Measurements from ENCODE around the gene LOXHD1. TPM values are rescaled to one million over a fixed set of nuclear protein-coding genes. Genes with fewer than 3 reads are reported as not detected.

Gene LOXHD1
- total RNA-seq, 1 experiment from 2014 or later: not detected

GRCh38 chr18:46581648-46582047 lies 75.4 kb downstream of the LOXHD1 start:
- no peak for DNase-seq (ENCODE audit: low read depth)

- DNase-seq (ENCODE audit: low read depth): no peak
Measured at GRCh38 chr18:46578987-46579386, 78.0 kb downstream of the LOXHD1 start.

DNA sequence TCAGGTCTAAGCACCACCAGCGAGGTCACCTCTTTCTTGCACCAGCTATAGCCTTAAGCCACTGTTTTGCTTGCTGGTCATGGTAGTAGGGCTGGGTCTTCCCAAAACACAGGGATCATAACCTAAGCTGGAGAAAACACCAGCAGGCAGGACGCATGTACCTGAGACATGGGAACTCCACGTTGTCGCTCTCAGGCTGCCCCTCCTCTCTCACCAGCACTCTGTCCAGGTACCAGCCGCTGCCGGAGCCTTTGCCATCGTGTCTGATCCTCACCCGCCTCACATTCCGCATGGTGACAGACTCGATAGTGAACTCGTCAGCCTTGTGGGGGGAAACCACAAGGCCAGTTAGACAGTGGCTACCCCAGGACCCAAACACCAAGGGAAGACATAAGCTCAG lies 79.5 kb downstream of the LOXHD1 start:
- DNase-seq (ENCODE audit: low read depth): no peak

GRCh38 chr18:46575851-46576250 lies 81.2 kb downstream of the LOXHD1 start:
- no peak for DNase-seq (ENCODE audit: low read depth)

DNA sequence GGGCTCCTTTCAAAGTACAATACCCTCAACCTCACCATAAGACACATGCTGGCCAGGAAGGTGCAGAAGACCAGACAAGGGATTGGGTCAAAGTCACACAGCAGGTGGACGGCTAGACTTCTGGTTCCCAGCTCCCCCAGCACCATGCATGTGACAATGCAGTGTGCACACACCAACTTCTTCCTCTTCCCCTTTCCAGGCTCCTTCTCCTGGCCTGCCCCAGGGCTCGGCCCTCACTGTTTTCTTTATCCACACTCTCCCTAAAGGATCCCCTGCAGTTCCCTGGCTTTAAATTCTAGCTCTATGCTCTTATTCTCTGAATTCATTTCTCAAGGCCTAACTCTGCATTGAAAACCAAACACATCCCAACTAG lies 82.3 kb downstream of the LOXHD1 start:
- DNase-seq (ENCODE audit: low read depth): no peak

DNA sequence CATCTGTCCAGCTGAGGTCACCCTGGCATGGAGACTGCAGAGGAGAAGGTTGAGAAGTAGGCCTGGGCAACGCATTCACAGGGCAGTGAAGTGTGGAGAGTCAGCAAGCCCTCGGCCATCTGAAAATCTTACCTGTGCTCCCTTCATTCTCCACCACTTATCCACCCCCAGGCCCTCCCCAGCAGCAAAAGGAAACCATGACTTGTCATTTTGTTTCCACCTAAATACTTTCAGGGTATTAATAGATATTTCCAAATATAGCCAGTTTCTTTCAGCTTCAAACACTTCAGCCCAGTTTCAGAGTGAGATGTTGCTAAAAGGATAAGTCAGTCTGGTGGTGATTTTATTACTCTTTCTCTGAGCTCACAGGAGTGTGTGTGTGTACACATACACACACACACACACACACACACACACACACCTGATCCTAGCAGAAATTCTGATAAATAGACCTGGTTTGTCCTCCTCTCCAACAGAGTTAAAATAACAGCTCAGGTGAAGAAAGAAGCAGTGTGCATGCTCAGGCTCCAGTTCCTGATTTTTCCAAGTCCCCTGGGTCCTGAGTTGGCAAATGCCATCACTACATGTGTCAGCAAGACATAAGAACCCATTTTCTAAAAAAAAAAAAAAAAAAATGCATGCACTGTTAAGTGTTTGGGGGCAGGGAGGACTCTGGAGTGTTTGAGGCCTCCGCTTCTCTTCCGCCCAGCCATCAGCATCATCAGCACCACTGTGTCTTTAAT lies 82.8 kb downstream of the LOXHD1 start:
- no peak for DNase-seq (ENCODE audit: low read depth)

GRCh38 chr18:46573156-46573555 lies 83.9 kb downstream of the LOXHD1 start:
- no peak for DNase-seq (ENCODE audit: low read depth)

DNA sequence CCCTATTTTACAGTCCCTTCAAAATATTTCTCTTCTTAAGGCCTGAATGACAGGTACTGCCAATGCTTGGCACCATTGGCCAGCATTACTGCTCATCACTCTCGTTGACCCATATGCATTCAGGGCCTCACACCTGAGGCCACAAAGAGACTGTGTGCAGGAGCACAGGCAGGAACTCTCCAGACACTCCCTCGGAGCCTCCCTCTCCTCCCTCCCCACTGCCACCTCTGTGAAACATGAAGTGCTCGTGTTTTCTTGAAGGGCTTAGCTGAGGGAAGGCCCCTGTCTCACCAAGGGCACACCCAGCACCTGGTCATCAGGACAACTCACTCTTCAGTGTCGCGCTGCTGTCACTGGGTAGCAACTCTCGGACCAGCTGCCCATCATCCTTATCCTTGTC lies 85.3 kb downstream of the LOXHD1 start:
- no peak for DNase-seq (ENCODE audit: low read depth)

DNA sequence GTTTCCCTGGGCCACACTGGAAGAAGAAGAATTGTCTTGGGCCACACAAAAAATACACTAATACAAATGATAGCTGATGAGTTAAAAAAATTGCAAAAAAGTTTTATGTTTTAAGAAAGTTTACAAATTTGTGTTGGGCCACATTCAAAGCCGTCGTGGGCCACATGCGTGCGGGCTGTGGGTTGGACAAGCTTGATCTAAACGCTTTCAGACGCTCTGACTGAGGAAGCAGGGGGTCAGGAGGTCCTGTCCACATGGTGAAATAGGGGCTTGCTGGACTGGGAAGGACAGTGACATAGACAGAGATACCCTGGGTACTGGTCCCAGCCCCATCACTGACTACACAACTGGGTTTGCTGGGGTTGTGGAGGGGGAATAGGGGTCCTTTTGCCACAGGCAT lies 86.4 kb downstream of the LOXHD1 start:
- no peak for DNase-seq (ENCODE audit: low read depth)

DNA sequence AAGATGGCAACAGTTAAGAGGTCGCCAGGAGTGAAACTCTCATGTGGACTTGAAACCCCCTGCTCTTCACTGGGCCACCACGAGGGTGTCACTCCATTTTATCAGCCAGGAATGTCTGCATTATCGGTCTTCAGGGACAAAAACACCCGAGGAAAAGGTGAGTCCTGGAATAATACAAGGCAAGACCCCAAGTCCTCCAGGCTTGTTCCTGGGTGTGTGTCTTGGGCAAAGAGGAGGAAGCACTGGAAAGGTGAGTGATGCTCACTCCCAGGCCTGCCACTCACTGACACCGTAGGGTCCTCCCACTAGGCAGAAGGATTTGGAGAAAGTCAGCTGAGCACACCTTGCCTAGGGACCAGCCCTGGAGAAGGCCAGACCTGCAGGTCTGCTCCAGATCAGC lies 86.9 kb downstream of the LOXHD1 start:
- DNase-seq (ENCODE audit: low read depth): no peak

- DNase-seq (ENCODE audit: low read depth): no peak
Measured at GRCh38 chr18:46569211-46569610, 87.8 kb downstream of the LOXHD1 start.

GRCh38 chr18:46567196-46567595 lies 89.8 kb downstream of the LOXHD1 start:
- no peak for DNase-seq (ENCODE audit: low read depth)

DNA sequence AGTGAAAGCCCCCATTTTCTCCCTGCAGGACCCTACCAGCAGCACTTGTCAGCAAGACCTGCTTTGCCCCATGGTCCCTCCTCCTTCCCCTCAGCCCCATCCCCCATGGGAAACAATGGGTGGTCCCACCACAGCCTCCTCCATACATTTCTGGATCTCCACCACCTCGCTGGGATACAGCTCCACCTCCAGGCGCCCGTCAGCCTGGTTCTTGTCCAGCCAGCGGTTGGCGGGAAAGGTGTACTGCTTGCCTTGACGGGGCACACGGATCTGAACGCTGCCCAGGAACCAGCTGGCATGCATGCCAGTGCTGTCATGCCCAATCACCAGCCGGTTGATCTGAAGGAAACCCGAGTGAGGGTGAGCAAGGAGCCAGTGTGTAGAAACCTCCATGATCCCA lies 90.9 kb downstream of the LOXHD1 start:
- no peak for DNase-seq (ENCODE audit: low read depth)

DNA sequence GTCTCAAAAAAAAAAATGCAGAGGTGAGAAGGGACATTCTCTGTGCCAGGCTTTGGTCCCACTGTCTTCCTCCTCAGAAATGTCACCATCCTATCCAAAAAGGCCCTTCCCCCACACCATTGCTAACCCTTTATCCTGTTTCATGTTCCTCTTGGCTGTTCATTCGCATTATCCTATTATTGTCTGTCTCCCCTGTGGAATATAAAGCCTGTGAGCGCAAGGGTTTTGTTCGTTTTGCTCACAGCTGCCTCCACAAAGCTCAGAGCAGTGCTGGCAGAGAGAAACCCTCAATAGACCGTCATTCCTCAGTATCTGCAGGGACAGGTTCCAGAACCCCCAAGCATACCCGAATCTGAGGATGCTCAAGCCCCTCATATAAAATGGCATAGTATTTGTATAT lies 91.8 kb downstream of the LOXHD1 start:
- no peak for DNase-seq (ENCODE audit: low read depth)

DNA sequence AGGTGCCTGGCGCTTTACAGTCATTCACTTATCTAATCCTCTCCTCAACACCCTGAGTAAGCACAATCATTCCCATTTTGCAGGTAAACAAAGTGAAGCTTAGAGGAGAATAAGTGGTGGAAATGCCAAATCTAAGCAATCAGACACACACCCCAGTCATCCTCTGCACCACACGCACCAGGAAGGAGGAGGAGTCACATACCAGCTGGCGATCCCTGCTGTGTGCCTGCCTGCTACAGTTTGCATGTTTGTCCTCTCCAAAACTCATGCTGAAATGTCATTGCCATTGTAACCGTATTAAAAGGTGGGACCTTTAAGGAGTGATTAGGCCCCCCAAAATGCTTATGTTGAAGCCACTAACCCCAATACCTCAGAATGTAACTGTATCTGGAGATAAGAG lies 93.7 kb downstream of the LOXHD1 start:
- DNase-seq (ENCODE audit: low read depth): no peak

DNA sequence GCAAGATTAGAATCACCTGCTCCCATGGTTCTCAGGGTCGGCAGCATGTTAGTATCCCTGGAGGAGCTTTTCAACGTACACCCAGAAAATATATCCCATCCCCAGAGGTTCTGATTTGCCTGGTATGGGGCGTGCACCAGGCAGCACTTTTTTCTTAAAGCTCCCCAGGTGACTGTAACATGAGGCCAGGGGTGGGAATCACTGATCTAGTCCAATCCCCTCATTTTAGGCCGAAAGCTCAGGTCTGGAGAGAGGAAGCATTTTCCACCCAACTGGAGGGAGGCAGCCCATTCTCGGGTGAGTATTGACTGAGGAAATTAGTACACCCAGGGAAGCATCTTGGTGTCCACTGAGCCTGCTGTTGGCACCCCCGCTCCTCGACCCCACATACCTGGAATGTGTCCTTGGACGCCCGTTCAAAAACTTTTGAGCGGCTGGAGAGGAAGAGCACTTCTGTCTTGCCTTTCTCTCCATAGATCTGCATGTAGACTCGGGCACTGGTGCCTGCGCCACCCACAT lies 94.3 kb downstream of the LOXHD1 start:
- no peak for DNase-seq (ENCODE audit: low read depth)

GRCh38 chr18:46560671-46561045 lies 96.4 kb downstream of the LOXHD1 start:
- no peak for DNase-seq (ENCODE audit: low read depth)

DNA sequence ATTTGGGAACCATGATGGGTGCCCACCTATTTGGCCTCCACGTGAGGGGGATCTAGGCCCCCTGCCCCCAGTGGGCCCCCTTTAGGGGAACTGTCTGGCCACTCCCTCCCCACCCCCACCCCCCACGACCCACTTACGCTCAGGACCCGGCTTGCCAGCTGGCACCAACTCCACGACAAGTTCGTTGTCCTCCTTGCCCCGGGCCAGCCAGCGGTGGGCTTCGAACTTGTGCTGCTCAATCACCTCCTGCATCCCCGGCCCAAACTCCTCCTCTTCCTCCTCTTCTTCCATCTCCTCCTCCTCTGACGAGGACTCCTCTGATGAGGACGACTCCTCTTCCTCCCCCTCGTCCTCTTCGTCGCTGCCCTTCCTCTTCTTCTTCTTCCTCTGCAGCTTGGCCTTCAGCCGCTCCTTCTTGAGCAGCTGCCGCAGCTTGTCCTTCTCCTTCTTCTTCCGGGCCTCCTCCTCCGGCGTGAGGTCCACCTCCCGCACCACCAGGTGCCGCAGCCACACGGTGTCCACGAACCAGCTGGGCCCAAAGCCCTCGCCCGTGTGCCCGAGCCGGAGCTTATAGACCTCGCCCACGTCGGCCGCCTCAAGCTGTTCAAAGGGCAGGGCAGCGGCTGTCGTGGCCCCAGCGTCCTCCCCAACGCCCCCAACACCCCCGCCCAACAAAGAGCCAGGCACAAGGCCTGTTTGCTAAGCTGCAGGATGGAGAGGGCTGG lies 96.9 kb downstream of the LOXHD1 start:
- DNase-seq (ENCODE audit: low read depth): no peak

DNA sequence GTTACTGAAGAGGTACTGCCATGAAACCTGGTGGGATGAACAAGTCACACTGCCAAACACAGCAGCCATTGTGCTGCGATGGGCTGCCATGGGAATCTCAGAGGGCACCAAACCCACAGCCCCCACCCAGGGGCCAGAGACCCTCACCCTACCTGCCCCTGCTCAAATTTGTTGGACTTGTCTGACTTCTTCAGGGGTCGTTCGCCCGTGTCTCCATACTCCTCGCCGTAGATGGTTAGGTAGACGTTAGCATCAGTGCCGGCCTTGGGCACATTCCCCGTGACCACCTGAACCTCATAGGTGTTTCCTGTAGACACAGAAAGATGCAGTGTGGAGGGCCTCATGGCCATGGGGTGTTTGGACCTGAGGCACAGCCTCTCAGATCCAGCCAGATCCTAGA lies 97.7 kb downstream of the LOXHD1 start:
- DNase-seq (ENCODE audit: low read depth): no peak

DNA sequence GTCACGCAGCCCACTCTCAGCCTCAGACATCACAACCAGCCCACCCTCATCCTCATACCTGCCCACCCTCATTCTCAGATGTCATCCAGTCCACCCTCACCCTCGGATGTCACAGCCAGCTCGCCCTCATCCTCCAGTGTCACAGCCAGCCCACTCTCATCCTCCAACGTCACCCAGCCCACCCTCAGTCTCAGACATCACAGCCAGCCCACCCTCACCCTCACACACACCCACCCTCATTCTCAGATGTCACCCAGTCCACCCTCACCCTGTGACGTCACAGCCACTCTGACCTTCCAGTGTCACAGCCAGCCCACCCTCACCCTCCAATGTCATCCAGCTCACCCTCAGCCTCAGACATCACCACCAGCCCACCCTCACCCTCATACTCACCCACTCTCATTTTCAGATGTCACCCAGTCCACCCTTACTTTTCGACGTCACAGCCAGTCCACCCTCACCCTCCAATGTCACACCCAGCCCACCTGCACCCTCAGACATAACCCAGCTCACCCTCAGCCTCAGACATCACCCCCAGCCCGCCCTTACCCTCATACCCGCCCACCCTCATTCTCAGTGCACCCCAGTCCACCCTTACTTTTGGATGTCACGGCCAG lies 100.3 kb downstream of the LOXHD1 start:
- DNase-seq (ENCODE audit: low read depth): no peak

DNA sequence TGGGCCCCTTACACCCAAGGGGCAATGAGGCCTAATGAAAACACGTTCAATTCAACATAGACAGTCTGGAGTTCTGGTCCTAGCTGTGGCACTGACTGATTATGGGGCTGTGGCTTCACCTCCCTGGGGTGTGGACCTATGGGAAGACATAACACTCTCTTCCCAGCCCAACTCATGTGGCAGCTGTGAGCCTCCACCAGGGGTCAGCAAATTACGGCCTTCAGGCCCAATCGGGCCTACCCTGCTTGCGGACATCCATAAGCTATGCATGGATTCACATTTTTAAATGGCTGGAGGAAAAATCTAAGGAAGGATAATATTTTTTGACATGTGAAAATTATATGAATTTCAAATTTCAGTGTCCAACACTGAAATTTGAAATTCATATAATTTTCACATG lies 101.3 kb downstream of the LOXHD1 start:
- peak; percentile 54 for DNase-seq (ENCODE audit: low read depth)

DNA sequence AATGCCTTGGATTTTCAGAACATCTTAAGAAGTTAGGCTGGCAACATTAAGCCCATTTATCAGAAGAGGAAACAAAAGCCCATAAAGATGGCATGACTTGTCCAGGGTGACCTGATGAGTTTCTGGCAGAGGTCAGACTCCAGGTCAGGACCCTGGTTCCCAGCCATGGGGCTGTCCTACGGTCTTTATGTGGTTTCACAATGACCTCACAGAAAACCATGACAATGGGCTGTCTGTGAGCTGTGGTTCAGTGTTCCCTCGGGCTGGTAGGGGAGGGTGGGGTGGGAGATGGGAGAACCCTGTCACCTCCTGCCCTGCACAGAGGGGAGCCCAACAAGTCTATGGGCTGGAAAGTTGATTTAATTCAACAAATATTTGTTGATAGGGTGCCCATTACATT lies 101.8 kb downstream of the LOXHD1 start:
- DNase-seq (ENCODE audit: low read depth): no peak

Measured in HT1080 (cell line).